ENCODE results near the gene CHD5.

The CHD5 gene

DNA sequence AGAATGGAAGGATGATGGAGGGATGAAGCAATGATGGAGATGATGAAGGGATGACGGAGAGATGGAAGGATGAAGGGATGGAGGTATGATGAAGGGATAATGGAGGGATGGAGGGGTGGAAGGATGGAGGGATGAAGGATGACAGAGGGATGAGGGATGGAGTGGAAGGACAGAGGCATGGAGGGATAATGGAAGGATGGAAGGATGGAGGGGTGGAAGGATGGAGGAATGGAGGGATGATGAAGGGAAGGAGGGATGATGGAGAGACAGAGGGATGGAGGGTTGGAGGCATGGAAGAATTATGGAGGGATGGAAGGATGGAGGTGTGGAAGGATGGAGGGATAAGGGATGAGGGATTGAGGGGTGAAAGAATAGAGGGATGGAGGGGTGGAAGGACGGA lies 71.6 kb downstream of the CHD5 start:
- no peaks in the 10 kb centered on the region for H3K36me3 ChIP-seq (ENCODE audit: insufficient read depth, low read length)
- no peak for DNase-seq (ENCODE audit: low read depth, low spot score)
- no peak overlapping the region for H3K27ac ChIP-seq
- no peak overlapping the region for H3K4me3 ChIP-seq
- H3K9me3 ChIP-seq (ENCODE audit: low read depth, low read length) = no peaks in the 10 kb centered on the region
- H3K9ac ChIP-seq (ENCODE audit: insufficient read length) = no peak overlapping the region
- no peak for TF ChIP-seq POLR2AphosphoS5 (IDR thresholded peaks at IDR 0.05; ENCODE audit: borderline replicate concordance, low read depth, low read length)
- TF ChIP-seq EZH2 (IDR thresholded peaks at IDR 0.05) = no peak
- no peak for TF ChIP-seq FOXP2 (optimal IDR thresholded peaks at IDR 0.05; ENCODE audit: control extremely low read depth, extremely low read length, insufficient read depth)

DNA sequence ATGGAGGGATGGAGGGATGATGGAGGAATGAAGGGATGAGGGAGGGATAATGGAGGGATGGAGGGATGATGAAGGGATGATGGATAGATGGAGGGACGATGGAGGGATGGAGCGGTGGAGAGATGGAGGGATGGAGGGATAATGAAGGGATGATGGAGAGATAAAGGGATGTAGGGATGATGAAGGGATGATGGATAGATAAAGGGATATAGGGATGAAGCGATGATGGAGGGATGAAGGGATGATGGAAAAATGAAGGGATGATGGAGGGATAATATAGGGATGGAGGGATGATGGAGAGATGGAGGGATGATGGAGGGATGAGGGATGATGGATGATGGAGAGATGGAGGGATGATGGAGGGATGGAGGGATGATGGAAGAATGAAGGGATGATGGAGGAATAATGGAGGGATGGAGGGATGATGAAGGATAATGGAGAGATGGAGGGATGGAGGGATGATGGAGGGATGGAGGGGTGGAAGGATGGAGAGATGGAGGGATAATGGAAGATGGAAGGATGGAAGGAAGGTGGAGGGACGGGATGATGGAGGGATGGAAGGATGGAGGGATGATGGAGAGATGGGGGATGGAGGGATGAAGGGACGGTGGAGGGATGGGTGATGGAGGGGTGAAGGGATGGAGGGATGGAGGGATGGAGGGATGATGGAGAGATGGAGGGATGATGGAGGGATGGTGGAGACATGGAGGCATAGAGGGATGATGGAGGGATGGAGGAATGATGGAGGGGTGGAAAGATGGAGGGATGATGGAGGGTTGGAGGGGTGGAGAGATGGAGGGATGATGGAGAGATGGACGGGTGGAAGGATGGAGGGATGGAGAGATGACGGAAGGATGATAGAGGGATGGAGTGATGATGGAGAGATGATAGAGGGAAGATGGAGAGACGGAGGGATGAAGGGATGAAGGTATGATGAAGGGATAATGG lies 72.4 kb downstream of the CHD5 start:
- no peak overlapping the region for H3K9ac ChIP-seq (ENCODE audit: insufficient read length)
- no peak for TF ChIP-seq FOXP2 (optimal IDR thresholded peaks at IDR 0.05; ENCODE audit: control extremely low read depth, extremely low read length, insufficient read depth)
- no peak for TF ChIP-seq POLR2AphosphoS5 (IDR thresholded peaks at IDR 0.05; ENCODE audit: borderline replicate concordance, low read depth, low read length)
- no peak for TF ChIP-seq EZH2 (IDR thresholded peaks at IDR 0.05)
- no peak overlapping the region for H3K27ac ChIP-seq
- no peak overlapping the region for H3K4me3 ChIP-seq
- no peak for DNase-seq (ENCODE audit: low read depth, low spot score)
- H3K9me3 ChIP-seq (ENCODE audit: low read depth, low read length) = no peaks in the 10 kb centered on the region
- H3K36me3 ChIP-seq (ENCODE audit: insufficient read depth, low read length) = no peaks in the 10 kb centered on the region

DNA sequence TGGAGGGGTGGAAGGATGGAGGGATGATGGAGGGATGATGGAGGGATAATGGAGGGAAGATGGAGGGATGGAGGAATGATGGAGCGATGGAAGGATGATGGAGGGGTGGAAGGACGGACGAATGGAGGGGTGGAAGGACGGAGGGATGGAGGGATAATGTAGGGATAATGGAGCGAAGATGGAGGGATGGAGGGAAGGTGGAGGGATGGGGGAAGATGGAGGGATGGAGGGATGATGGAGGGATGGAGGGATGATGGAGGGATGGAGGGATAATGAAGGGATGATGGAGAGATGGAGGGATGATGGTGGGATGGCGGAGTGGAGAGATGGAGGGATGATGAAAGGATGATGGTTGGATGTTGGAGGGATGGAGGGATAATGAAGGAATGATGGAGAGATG lies 73.1 kb downstream of the CHD5 start:
- no peak overlapping the region for H3K4me3 ChIP-seq
- H3K9ac ChIP-seq (ENCODE audit: insufficient read length) = no peak overlapping the region
- H3K36me3 ChIP-seq (ENCODE audit: insufficient read depth, low read length) = no peaks in the 10 kb centered on the region
- no peak overlapping the region for H3K27ac ChIP-seq
- no peaks in the 10 kb centered on the region for H3K9me3 ChIP-seq (ENCODE audit: low read depth, low read length)
- TF ChIP-seq POLR2AphosphoS5 (IDR thresholded peaks at IDR 0.05; ENCODE audit: borderline replicate concordance, low read depth, low read length) = no peak
- TF ChIP-seq FOXP2 (optimal IDR thresholded peaks at IDR 0.05; ENCODE audit: control extremely low read depth, extremely low read length, insufficient read depth) = no peak
- TF ChIP-seq EZH2 (IDR thresholded peaks at IDR 0.05) = no peak
- DNase-seq (ENCODE audit: low read depth, low spot score) = no peak

DNA sequence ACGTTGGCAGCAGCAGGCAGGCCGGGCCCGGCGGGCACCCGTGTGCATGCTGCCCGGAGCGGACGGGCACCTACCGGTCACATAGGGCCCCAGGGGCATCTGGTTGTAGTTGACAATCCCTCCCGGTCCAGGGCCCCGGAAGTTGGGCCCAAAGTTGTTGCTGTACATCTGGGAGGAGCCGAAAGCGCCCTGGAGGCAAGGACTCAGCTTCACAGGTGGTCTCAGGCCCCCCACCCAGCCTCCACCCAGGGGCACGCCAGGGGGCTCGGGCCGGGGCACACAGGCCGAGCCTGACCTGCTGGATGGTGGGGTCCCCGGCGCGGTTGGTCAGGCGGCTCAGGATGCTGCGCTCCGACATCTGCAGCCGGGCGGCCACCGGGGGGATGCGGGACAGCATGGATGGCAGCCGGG lies 73.8 kb downstream of the CHD5 start:
- Histone ChIP-seq H3K9me3 (ENCODE audit: low read depth, low read length) (no peaks in the 10 kb centered on the region), H3K36me3 (ENCODE audit: insufficient read depth, low read length) (no peaks in the 10 kb centered on the region), H3K4me3 (no peak overlapping the region), H3K9ac (ENCODE audit: insufficient read length) (no peak overlapping the region), H3K27ac (no peak overlapping the region)
- TF ChIP-seq EZH2 (IDR thresholded peaks at IDR 0.05) = no peak
- TF ChIP-seq FOXP2 (optimal IDR thresholded peaks at IDR 0.05; ENCODE audit: control extremely low read depth, extremely low read length, insufficient read depth) = no peak
- TF ChIP-seq POLR2AphosphoS5 (IDR thresholded peaks at IDR 0.05; ENCODE audit: borderline replicate concordance, low read depth, low read length) = no peak
- no peak for DNase-seq (ENCODE audit: low read depth, low spot score)

DNA sequence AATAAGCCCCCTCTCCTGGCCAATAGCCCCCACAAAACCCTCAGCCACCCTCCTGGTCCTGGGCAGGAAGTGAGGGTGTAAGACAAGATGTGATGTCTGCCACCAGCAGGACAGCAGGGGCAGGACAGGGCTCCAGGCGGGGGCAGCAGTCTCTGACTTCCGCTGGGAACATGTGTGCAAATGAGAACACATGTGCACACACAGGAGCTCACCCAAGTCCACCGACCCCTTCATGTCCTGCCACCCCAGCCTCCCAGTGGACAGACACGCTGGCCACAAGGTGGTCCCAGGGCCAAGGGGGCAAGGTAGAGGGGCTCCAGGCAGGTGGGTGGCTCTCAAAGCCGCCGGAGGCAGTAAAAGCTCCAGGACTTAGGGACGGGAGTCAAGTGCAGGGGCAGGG lies 74.4 kb downstream of the CHD5 start:
- no peak overlapping the region for H3K4me3 ChIP-seq
- no peak overlapping the region for H3K27ac ChIP-seq
- DNase-seq (ENCODE audit: low read depth, low spot score) = no peak
- no peak for TF ChIP-seq POLR2AphosphoS5 (IDR thresholded peaks at IDR 0.05; ENCODE audit: borderline replicate concordance, low read depth, low read length)
- no peaks in the 10 kb centered on the region for H3K36me3 ChIP-seq (ENCODE audit: insufficient read depth, low read length)
- no peak overlapping the region for H3K9ac ChIP-seq (ENCODE audit: insufficient read length)
- no peaks in the 10 kb centered on the region for H3K9me3 ChIP-seq (ENCODE audit: low read depth, low read length)

DNA sequence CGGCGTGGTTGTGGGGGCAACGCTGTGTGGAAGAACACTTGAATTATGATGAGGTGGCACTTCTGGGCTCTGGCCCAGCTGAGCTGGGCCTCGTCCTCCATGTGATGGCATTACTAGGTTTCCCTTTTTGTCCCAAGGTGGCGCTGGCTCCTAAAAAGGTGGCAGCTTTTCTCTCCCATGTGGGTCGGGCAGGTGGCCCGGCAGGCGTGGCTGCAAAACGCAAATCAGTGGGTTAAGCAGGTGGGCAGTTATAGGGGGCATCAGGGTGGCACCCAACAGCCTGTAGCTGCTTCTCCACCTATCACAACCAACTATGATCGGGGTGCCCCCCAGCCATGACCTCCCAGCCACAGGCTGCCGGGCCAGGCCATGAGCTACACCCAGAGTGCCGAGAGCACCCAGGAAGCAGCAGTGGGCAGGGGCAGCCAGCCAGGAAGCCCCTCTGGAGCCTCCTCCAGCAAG lies 74.9 kb downstream of the CHD5 start:
- no peaks in the 10 kb centered on the region for H3K9me3 ChIP-seq (ENCODE audit: low read depth, low read length)
- no peaks in the 10 kb centered on the region for H3K36me3 ChIP-seq (ENCODE audit: insufficient read depth, low read length)
- H3K4me3 ChIP-seq = no peak overlapping the region
- no peak overlapping the region for H3K9ac ChIP-seq (ENCODE audit: insufficient read length)
- TF ChIP-seq EZH2 (IDR thresholded peaks at IDR 0.05) (no peak), POLR2AphosphoS5 (IDR thresholded peaks at IDR 0.05; ENCODE audit: borderline replicate concordance, low read depth, low read length) (no peak), FOXP2 (optimal IDR thresholded peaks at IDR 0.05; ENCODE audit: control extremely low read depth, extremely low read length, insufficient read depth) (no peak)
- no peak for DNase-seq (ENCODE audit: low read depth, low spot score)
- H3K27ac ChIP-seq = no peak overlapping the region

DNA sequence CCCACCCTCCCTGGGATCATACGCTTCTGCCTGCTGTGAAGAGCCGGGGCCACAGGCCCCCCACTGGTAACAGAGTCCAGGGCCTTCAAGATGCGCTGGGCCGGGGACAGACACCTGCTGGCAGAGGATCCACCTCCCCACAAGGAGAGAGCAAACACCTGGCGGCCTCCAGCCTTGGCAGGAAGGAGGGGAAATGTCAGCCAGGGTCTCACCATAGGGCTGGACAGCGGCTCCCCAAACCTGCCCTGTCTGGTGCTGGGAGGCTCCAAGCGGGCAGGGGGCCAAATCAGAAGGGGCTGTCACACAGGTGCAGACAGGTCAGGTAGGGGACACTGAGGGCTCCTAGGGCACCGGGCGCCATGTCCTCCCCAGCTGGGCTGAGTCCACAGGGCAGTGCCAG lies 75.5 kb downstream of the CHD5 start:
- DNase-seq (ENCODE audit: low read depth, low spot score) = no peak
- H3K4me3 ChIP-seq = no peak overlapping the region

DNA sequence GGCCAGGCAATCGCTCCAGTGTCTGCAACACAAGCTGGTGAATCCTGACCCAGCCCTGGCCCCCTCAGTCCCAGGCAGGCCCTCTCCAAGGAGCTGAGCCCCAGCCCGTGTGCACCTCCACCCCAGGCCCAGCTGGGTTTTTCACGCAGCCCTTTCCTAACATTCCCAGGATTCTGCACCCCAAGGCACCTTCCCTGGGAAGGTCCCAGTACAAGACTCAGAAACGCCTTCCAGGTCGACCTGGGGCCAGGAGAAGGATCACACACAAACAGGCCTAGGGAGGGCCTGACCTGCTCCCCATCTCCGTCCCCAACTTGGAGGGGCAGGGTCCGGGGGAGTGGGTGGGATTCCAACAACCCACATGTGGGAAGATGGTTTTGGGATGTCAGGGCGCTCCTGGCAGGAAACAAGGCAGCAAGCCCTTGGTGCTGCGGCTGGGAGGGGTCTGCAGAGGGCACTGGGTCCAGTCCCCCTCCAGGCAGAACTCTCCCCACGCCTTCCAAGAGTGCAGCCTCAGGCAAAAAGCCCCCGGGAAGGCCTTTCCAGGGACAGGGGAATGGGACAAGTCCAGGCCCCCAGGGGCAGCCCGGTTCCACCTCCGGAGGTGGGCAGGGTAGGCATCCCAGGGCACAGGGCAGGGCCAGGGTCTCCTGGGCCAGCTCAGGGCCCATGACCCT lies 76.1 kb downstream of the CHD5 start:
- H3K27ac ChIP-seq = no peak overlapping the region
- H3K9ac ChIP-seq (ENCODE audit: insufficient read length) = no peak overlapping the region
- no peak for TF ChIP-seq FOXP2 (optimal IDR thresholded peaks at IDR 0.05; ENCODE audit: control extremely low read depth, extremely low read length, insufficient read depth)
- H3K36me3 ChIP-seq (ENCODE audit: insufficient read depth, low read length) = no peaks in the 10 kb centered on the region
- H3K4me3 ChIP-seq = no peak overlapping the region
- no peaks in the 10 kb centered on the region for H3K9me3 ChIP-seq (ENCODE audit: low read depth, low read length)
- no peak for DNase-seq (ENCODE audit: low read depth, low spot score)

More for the DNA sequence above, 75.5 kb downstream of the CHD5 start:
- Histone ChIP-seq H3K9me3 (ENCODE audit: low read depth, low read length) (no peaks in the 10 kb centered on the region), H3K27ac (no peak overlapping the region), H3K36me3 (ENCODE audit: insufficient read depth, low read length) (no peaks in the 10 kb centered on the region), H3K9ac (ENCODE audit: insufficient read length) (no peak overlapping the region)
- no peak for TF ChIP-seq POLR2AphosphoS5 (IDR thresholded peaks at IDR 0.05; ENCODE audit: borderline replicate concordance, low read depth, low read length)
- no peak for TF ChIP-seq EZH2 (IDR thresholded peaks at IDR 0.05)
- TF ChIP-seq FOXP2 (optimal IDR thresholded peaks at IDR 0.05; ENCODE audit: control extremely low read depth, extremely low read length, insufficient read depth) = no peak
